CD4-positive, alpha-beta T cell treated with Interleukin-12 subunit alpha and Interleukin-12 subunit beta, for 1 hour (primary cell): Measurements from ENCODE around the gene FOXO1.

Experiments
- DNase-seq: peaks from one replicate; pipeline ENCODE4 v3.0.0-alpha.2; 2020

The FOXO1 gene

GRCh38 chr13:40604135-40604534 is 62.3 kb downstream of the FOXO1 start:
- DNase-seq = no peak

DNA sequence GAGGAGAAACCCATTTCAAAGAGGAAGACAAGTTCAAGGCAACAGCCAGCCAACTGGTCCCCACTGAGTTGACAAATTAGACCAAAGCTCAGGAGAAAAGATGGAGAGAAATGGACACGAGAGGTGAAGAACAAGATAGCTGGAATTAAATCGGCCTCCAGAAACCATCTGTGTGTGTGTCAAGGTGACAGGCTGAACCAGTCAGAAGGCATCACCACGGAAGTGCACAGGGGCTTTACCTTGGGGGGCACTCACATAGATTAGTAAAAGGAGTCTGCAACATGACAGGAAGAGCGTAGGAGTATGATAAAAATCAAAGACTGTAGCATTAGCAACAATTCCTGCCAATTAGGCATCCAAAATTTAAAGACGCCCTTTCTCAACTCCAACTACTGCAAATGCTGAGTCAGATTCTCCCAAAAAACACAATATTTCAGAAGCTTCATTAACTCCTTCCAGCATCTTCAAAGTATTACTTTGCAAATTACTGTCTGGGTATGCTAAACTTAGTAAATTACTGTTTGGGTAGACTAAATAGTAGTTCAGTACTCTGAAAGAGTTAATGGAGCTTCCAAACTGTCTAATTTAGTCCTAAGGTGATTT is 66.2 kb downstream of the FOXO1 start:
- DNase-seq = peak; percentile 45

DNA sequence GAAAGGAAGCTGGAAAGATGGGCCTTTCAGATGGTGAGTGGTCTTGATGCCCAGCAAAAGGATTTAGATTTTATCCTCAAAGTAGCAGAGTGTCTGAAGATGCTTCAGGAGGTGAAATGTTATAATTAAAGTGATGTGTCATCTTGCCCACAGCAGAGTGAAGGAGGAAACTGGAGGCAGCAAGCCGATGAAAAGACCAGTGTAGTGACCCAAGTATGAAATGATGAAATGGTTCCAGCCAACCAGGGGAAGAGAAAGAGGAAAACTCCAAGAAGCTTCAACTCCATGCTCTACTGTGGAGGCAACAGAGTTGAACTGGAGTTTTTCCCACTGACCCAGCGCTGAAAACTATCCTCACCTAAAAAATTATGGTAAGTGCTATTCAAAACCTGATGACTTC is 66.7 kb downstream of the FOXO1 start:
- DNase-seq = no peak

- no peak for DNase-seq
These were observed 67.3 kb downstream of the FOXO1 start for GRCh38 chr13:40599124-40599523.

DNA sequence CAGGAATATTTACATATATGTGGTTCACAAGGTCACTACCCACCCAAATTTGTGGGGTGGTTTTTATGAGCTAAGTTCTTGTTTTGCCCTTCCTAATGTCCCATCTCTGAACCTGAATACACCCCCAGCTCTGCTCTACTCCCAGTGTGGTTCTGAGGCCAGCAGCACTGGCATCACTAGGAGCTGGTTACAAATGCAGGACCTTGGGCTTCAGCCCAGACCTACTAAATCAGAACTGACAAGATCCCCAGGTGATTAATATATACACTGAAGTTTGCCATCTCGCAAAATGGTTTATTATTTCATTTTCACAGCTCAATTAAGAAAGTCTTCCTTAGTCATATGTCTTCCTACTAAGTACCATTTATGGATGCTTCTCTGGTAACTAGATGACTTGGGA is 67.9 kb downstream of the FOXO1 start:
- DNase-seq = no peak

DNA sequence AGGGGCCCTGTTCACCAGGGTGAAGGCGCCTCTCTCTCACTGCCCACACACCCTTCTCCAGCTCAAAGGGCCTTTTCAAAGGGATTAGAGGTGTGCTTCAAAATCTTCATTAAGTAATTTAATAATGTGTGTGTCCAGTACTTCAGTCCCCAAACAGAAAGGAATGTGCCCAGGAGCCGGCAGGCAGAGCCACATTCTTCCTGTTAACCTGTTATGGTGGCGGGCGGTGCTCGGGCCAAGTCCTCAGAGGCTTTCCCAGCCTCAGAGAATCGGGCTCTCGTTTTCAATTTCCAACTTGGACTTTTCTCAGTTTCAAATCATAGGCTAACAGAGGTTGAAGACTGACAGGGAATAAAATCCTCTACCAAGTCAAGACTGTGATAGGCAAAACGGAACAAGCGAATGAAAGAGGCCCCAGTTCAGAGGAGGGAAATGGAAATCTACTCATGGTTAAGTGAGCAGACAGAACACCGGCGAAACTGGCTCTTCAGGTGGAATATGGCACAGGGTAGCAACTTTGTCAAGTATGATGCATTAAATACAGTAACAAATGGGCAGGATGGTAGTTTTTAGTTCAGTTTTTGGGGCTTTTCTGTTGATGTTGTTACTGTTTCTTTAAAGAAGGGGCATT is 68.6 kb downstream of the FOXO1 start:
- DNase-seq = no peak

GRCh38 chr13:40596484-40596883 is 70.0 kb downstream of the FOXO1 start:
- DNase-seq = peak; percentile 36

GRCh38 chr13:40595693-40596092 is 70.7 kb downstream of the FOXO1 start:
- no peak for DNase-seq

- no peak for DNase-seq
These were observed 74.4 kb downstream of the FOXO1 start for GRCh38 chr13:40592035-40592434.

- DNase-seq = no peak
These were observed 75.3 kb downstream of the FOXO1 start for GRCh38 chr13:40591091-40591490.

DNA sequence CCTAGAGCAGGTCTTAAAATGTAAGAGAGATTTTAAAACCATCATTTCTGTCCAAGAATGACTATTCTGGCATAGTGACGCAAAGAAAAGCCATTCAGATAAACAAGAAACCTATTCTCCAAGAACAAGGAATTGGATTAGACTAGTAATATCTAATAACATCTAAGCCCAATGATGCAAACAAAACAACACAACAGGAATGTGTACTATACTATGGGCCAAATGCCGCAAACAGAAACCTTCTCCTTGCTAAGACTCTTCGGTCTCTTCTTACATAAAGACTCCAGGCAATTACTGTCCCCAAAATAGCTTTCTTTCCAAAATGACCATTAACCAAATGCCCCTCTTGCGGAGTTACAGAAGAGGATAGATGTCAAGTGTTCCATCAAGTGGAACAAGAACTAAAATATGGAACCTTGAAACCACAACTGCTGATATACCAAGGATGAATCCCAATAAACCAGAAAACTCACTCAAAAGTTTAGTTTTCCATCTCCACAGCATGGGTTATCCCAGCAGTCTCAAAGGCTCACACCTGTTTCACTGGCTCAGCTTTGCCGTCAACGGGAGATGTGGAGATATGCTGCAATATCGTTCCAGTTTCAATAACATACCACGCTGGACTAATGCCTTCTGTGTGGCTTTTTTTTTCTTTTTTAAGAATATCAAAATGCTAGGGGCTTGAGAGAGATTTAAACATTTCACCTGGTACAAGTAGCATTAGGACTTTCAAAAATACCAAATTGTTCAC is 76.2 kb downstream of the FOXO1 start:
- DNase-seq = no peak

DNA sequence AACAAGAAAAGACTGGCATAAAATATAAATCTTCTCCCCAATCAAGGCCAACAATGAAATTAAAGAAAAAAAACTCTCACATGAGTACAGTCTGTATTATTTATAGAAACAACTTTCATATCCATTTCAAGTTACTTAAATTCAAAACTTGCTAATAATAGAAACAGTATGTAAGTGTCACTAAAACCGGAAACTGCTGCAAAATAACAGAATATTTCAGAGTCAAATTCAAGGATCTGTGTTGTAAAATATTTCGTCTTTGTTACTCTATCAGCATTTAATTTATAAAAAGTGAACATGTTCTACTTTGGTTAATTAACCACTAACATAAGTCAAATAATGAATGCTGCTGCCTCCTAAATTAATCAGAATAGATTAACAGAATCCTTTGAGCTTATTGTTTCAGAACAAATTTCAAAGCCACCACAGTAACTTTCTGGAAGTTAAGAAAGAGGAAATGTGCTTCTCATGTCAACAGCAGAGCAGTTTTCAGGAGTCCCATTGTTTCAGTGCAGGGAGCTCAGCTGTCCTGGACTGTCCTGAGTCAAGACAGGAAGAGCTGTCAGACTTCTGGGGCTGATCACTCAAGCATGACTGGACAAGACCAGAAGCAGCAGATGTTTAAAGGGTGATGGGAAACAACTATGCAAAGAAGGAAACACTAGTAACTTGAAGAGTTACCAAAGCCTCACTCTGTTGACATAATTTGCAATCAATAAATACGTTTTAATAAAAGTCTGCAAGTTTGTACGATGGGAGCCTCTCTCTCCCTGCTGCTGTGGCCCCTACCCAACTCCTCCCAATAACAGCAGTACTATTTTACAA is 76.9 kb downstream of the FOXO1 start:
- no peak for DNase-seq

DNA sequence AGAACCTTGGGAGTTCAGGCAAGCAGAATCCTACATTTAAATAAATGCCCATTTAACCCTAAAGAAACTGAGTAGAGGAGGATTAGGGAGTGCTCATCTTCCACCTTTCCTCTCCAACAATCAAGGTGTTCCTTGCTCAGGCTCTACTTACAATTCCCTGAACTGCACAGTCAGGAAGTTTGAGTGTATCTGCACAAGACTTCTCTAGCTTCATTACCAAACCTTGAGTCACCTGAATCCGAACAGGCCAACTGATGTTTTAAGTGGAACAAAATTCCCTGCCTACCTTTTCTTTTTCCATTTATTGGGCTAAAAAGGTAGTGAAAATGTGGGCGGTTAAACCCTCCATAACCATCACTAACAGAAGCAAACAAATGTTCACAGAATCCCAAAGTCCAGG is 78.3 kb downstream of the FOXO1 start:
- DNase-seq = no peak

DNA sequence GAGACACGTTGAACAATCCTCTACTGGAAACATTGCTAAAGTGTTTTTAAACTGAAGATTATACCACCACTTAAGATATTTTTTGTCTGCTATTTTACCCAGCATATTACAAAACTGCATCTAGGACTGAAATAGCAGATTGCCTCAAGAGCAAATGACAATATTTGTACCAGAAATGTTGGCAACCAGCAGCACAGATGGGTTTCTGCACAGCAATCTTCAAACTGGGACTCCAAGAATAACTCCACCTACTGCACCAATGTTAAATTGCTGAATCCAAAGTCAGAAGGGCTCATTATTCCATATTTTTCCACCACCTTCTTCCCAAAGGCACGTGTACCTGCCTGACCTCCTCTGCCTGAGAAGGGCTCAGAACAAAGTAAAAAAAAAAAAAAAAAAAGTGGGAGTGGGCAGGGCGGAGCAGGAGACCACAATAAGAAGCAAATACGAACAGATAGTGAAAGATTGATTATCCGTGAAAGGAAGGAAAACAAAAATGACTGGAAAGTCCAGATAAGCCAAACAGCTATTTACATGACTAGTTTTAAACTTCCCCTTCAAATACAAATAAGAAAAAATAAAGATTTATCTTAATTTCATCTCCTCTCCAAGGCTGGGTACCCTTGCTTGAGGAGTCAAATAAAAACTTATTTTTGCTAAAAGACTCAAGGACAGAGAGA is 79.4 kb downstream of the FOXO1 start:
- DNase-seq = no peak

- DNase-seq = no peak
These were observed 80.5 kb downstream of the FOXO1 start for GRCh38 chr13:40585911-40586471.

DNA sequence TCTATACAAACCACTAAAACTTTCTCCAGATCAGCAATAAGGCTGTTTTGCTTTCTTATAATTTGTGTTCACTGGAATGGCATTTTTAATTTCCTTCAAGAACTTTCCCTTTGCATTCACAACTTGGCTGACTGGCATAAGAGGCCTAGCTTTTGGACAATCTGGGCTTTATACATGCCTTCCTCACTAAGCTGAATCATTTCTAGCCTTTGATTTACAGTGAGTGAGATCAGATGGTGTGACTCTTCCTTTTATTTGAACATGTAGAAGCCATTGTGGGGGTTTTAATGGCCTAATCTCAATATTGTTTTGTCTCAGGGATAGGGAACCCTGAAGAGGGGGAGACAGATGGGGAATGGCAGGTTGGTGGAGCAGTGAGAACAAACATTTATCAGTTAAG is 82.7 kb downstream of the FOXO1 start:
- no peak for DNase-seq

- no peak for DNase-seq
These were observed 83.9 kb downstream of the FOXO1 start for GRCh38 chr13:40582531-40582930.

DNA sequence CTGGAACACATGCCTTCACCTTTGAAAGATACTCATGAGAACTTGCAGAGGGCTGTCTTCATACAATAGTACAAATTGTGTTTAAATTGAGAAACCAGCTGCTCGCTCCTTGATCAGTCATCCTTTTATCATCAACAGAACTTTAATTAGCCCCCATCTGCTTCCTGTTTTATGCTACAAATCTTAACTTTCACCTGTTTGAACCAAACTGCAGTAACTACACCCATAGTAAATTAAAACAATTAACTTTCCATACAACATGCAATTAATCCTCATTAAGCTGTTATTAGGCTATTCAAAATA is 85.2 kb downstream of the FOXO1 start:
- DNase-seq = no peak

GRCh38 chr13:40580566-40581276 is 85.7 kb downstream of the FOXO1 start:
- no peak for DNase-seq

DNA sequence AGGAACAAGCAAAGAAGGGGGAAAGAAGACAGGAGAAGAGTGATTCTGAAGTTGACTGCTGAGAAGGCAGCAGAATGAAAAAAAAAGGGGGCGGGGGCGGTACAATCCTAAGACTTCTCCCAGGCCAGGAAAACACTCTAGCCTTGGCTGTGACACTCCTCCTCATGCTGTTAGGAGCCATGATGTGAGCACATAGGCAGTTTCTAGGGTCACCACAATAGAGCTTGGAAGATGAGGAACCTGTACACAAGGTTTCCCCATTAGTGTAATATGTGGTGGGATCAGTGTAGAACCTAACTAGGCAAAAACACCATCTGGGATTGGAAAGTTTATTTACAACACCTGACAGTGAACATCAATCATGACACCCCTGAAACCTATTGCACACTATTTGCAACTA is 86.9 kb downstream of the FOXO1 start:
- no peak for DNase-seq

GRCh38 chr13:40578055-40578454 is 88.4 kb downstream of the FOXO1 start:
- no peak for DNase-seq

DNA sequence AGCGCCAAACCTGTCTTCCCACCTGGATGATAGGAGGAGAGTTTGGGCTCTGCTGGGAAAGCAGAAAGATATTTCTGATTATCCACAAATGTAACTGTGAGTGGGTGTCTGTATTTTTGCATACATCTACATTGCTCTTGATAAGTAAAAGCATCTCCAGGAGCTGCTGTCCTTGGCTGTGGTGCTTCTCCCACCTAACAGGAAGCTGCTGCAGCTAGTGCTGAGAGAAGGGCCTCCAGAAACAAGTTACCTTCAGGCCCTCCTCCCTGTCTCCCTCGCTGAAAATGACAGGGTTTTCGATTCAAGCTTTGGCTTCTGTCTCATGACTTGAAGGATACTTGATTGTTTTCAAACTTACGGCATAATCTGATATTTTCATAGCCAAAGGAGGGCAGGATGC is 90.1 kb downstream of the FOXO1 start:
- no peak for DNase-seq
